IPS-15b (cell line): ENCODE results near the gene GALNT17.
"Not testable (repeated sequence)": the region's sequence is repeated elsewhere in the genome, so short reads cannot be mapped to it uniquely, and the experiment has no call there.

Source experiments
- H3K27me3 ChIP-seq: one replicate; pipeline ENCODE4 v1.6.1; 2013; ENCODE audit warnings: low read length; ENCODE audit not compliant: control insufficient read depth, insufficient read depth
- H3K36me3 ChIP-seq: one replicate; pipeline ENCODE4 v1.6.1; 2013; ENCODE audit warnings: low read length; ENCODE audit not compliant: control insufficient read depth, insufficient read depth
- H3K4me1 ChIP-seq: one replicate; pipeline ENCODE4 v1.6.1; 2013; ENCODE audit warnings: mild to moderate bottlenecking, low read length; ENCODE audit not compliant: control insufficient read depth, insufficient read depth
- H3K4me3 ChIP-seq: one replicate; pipeline ENCODE4 v1.5.1; 2013; ENCODE audit warnings: low read depth, low read length
- H3K9ac ChIP-seq: one replicate; pipeline ENCODE4 v1.6.1; 2013; ENCODE audit warnings: low read depth, mild to moderate bottlenecking, low read length
- H3K9me3 ChIP-seq: one replicate; pipeline ENCODE4 v1.6.1; 2013; ENCODE audit warnings: mild to moderate bottlenecking, low read length; ENCODE audit not compliant: control insufficient read depth, insufficient read depth

The GALNT17 gene

DNA sequence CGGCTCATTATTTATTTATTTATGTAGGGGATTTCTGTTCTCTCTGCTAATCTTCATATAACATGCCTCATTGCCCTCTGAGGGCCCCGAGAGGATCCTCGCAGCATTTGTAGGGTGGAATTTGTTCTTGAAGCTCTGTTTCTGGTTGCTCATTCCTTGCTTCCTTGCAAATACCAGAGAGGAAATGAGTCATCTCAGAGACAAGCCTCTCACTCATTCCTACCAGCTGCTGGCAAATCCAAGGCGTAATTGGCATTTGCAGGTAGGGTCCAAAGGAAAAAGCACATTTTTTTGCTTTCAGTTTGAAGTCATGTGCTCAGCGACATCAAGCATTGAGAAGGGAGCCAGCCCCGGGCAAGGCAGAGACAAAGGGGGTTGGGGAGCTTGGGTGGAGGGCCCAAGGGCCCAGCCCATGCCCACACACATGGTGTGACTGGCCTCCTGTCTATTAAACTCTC, 501.6 kb downstream of the GALNT17 start:
- H3K4me3 ChIP-seq, result no peak overlapping the region
- peaks cover 8% of the 10 kb centered on the region for H3K4me1 ChIP-seq
- no peak overlapping the region for H3K9ac ChIP-seq
- no peaks in the 10 kb centered on the region for H3K27me3 ChIP-seq
- no peaks in the 10 kb centered on the region for H3K9me3 ChIP-seq
- no peaks in the 10 kb centered on the region for H3K36me3 ChIP-seq

DNA sequence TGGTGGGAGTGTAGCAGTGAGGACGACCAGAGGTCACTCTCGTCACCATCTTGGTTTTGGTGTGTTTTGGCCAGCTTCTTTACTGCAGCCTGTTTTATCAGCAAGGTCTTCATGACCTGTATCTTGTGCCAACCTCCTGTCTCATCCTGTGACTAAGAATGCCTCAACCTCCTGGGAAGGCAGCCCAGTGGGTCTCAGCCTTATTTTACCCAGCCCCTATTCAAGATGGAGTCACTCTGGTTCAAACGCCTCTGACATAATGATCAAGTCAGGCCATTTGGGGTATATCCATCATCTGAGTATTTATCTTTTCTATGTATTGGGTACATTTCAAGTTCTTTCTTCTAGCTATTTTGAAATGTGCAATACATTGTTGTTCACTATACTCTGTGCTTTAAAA, 503.9 kb downstream of the GALNT17 start:
- H3K4me1 ChIP-seq, H3K36me3 ChIP-seq, H3K9me3 ChIP-seq, H3K9ac ChIP-seq, H3K4me3 ChIP-seq, H3K27me3 ChIP-seq: not testable (repeated sequence)

DNA sequence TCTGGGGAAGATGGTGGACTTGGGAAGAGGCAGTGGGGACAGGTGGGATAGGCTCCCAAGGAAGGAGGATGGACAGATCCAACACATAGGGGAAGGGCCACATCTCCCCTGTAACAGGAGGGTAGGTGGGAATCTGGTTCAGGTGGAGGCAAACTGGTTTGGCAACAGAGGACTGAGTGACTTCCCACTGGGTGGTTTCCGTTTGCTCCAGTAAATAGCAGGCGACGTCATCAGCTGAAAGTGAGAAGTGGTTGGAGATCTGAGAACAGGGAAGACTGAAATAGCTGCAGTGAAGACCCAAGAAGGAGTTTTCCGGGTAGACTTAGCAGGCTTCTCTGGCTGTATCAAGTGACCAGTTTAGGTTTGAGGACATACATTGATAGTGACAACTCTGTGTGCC, 504.4 kb downstream of the GALNT17 start:
- H3K36me3 ChIP-seq, result no peaks in the 10 kb centered on the region
- no peak overlapping the region for H3K9ac ChIP-seq
- H3K9me3 ChIP-seq, result no peaks in the 10 kb centered on the region
- H3K4me3 ChIP-seq, result no peak overlapping the region
- H3K27me3 ChIP-seq, result no peaks in the 10 kb centered on the region
- peaks cover 8% of the 10 kb centered on the region for H3K4me1 ChIP-seq

DNA sequence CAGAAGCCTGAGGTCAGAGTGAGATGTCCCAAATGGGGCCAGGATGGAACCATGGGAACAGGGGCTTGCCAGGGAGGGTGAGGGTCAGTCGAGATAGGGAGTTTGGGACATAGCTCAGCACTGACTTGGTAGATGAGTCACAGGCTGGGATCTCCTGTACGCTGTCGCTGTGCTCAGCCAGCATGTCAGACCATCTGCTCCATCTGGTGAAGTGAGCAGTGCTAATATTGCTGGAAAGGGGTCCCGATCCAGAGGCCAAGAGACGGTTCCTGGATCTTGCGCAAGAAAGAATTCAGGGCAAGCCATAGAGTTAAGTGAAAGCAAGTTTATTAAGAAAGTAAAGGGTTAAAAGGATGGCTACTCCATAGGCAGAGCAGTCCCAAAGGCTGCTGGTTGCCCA, 505.6 kb downstream of the GALNT17 start:
- peaks cover 8% of the 10 kb centered on the region for H3K4me1 ChIP-seq
- no peaks in the 10 kb centered on the region for H3K36me3 ChIP-seq
- H3K4me3 ChIP-seq, result no peak overlapping the region
- H3K9ac ChIP-seq, result no peak overlapping the region
- no peaks in the 10 kb centered on the region for H3K27me3 ChIP-seq
- H3K9me3 ChIP-seq, result no peaks in the 10 kb centered on the region

DNA sequence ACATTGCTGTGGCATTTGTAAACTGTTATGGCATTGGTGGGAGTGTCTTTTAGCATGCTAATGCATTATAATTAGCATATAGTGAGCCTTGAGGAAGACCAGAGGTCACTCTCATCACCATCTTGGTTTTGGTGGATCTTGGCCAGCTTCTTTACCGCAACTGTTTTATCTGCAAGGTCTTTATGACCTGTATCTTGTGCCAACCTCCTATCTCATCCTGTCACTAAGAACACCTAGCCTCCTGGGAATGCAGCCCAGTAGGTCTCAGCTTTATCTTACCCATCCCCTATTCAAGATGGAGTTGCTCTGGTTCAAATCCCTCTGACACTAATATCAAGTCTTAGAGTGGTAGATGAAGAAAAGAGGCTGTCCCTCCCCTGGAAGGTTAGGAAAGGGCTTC, 506.2 kb downstream of the GALNT17 start:
- H3K27me3 ChIP-seq, result no peaks in the 10 kb centered on the region
- no peaks in the 10 kb centered on the region for H3K9me3 ChIP-seq
- no peak overlapping the region for H3K4me3 ChIP-seq
- H3K36me3 ChIP-seq, result no peaks in the 10 kb centered on the region
- no peak overlapping the region for H3K9ac ChIP-seq
- H3K4me1 ChIP-seq, result peaks cover 7% of the 10 kb centered on the region

DNA sequence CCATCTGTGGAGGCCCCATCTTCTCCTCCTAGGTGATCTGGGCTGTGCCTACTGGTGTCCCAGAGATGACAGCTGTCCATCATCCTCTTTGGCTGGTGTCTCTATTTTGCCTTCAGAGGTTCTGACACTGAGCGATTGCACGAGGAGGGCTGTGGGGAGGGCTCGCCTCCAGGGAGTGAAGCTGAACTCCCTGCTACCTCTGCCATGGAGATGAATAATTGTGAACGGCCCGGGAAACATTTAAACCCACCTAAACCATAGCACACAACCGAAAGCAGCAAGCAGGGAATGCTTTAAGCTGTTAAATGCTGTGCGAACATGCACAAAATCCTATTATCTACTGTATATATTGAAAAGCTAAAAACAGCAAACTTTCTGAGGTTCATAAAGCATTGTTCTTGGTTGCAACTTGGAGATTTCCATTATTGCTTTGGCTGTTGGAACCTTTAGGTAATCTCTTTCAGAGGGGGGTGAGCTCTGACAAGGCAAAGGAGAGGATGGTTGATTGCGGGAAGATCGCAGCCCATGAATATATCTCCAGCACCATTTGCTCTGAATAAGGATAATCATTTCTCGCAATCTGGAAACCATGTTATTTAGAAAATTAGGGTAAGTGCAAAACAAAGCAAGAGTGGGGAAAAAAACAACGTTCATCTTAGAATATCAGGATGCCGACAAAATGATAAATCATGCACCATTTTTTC, 507.6 kb downstream of the GALNT17 start:
- Histone ChIP-seq H3K27me3 (no peaks in the 10 kb centered on the region), H3K9ac (no peak overlapping the region), H3K4me3 (no peak overlapping the region), H3K9me3 (no peaks in the 10 kb centered on the region), H3K4me1 (no peaks in the 10 kb centered on the region), H3K36me3 (no peaks in the 10 kb centered on the region)

DNA sequence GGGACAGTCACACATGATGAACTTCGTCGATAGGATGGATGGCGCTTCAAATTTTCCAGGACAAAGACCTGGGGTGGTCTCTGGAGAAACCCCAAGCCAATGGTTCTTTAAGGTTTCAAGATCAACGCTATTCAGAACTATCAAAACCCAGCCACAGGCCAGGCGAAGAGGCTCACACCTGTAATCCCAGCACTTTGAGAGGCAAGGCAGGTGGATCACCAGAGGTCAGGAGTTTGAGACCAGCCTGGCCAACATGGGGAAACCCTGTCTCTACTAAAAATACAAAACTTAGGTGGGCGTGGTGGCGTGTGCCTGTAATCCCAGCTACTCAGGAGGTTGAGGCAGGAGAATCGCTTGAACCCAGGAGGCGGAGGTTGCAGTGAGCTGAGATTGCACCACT, 511.1 kb downstream of the GALNT17 start:
- not testable (repeated sequence) for H3K9ac ChIP-seq, H3K36me3 ChIP-seq, H3K4me1 ChIP-seq, H3K27me3 ChIP-seq, H3K4me3 ChIP-seq, H3K9me3 ChIP-seq

DNA sequence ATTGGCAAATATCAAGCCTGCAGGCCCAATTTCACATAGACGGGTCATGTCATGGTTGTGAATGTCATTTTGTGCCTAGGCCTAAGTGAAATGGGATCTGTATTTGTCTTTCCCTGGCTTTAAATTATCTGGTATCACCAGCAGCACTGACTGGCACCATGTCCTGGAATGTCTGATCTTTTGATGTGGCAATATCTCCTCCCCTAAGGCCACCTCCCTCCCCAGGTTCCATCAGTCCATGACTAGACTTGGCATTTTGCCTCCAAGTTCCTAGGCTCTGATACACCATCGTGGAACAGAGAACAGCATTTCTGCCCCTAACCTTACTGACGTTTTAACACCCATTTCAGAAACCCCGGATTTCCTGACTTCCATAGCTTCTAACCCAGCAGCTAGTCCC, 513.9 kb downstream of the GALNT17 start:
- Histone ChIP-seq H3K4me3 (no peak overlapping the region), H3K9me3 (no peaks in the 10 kb centered on the region), H3K9ac (no peak overlapping the region), H3K27me3 (no peaks in the 10 kb centered on the region), H3K36me3 (no peaks in the 10 kb centered on the region), H3K4me1 (no peaks in the 10 kb centered on the region)

DNA sequence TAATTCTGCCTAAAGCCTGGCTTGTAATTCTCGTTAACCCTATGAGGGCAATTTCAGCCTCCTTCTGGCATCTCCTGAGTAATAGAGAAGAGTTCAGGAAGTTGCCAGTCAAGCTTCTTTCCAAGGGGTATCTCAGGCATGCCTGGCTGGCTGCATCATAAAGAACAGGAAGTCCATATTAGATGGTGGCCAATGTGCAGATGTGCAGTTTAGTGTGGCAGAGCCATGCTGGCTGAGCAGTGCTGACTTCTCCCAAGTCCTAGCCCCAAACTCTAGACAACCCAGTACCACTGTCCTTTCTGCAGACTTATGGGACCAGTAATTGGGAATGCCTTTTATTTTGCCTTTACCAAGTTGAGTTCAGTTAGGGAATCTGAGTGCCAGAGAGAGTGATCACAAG, 517.9 kb downstream of the GALNT17 start:
- H3K9me3 ChIP-seq, result no peaks in the 10 kb centered on the region
- H3K4me1 ChIP-seq, result peaks cover 6% of the 10 kb centered on the region
- H3K9ac ChIP-seq, result no peak overlapping the region
- H3K27me3 ChIP-seq, result no peaks in the 10 kb centered on the region
- H3K4me3 ChIP-seq, result no peak overlapping the region
- no peaks in the 10 kb centered on the region for H3K36me3 ChIP-seq

DNA sequence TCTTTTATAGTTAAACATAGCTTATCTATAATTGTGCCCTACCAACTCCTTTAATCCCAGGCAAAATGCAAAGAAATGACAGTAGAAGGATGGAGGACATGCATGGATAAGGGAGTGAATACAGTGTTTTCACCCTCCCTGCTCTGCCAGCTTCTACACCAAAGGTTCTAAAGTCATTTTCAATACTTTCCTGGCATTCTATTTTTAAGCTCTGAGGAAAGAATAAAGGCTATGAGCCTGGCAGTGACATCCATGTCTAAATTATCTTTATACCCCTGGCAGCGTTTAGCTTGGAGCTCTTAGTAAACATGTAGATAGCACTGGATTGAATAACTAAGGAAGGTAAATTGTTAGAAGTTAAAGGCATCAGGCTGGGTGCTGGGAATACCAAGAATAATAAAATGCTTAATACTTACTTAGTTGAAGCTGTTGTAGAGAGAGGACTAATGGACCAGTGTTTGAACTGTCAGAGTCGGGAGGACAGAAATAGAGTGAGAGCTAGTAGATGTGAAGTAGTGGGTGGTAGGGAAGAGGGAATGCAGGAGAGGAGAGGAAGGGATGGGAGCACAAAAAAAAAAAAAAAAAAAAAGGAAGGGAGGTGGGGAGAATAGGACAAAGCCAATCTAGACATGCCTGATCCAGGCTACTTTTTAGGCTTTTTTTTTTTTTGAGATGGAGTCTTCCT, 518.9 kb downstream of the GALNT17 start:
- Histone ChIP-seq H3K9me3 (no peaks in the 10 kb centered on the region), H3K9ac (no peak overlapping the region), H3K27me3 (no peaks in the 10 kb centered on the region), H3K4me1 (peaks cover 6% of the 10 kb centered on the region), H3K4me3 (no peak overlapping the region), H3K36me3 (no peaks in the 10 kb centered on the region)

DNA sequence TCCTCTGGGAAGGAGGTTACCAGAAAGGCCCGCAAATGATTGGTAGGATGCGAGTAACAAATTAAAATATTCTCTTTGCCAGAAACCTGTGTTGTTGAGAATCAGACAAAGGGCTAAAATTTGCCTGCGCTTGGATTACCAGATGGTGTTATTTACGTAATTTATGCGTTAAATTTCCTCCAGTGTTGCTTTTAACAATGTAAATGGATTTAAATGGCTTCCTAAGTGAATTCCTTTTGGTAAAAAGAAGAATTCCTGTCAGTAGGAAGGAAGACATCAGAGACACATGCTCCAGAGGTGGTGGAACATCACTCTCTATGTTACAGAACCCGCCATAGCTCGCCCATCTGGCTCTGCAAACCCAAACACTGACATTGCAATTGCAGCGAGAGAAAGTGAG, 520.6 kb downstream of the GALNT17 start:
- no peaks in the 10 kb centered on the region for H3K27me3 ChIP-seq
- no peak overlapping the region for H3K9ac ChIP-seq
- no peak overlapping the region for H3K4me3 ChIP-seq
- H3K9me3 ChIP-seq, result no peaks in the 10 kb centered on the region
- H3K36me3 ChIP-seq, result no peaks in the 10 kb centered on the region
- peaks cover 6% of the 10 kb centered on the region for H3K4me1 ChIP-seq

DNA sequence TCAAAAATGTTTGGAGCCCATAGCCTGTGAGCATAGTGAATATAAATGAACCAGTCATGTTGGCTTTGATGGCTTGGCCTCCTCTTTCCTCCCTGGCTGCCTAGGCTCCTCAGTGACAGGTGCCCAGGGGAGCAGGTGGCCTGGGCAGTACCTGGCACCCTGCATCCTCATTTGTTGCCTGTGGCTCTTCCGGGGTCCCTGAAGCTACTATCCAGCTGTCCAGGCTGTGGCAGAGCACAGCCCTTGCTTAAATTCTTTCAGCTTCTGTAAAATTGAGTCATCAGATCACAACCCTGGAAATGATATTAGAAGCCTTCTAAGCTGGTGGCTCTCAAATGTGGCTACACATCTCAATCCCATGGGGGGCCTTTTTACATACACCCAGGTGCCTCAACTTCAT, 525.4 kb downstream of the GALNT17 start:
- Histone ChIP-seq H3K36me3 (no peaks in the 10 kb centered on the region), H3K27me3 (no peaks in the 10 kb centered on the region), H3K9ac (no peak overlapping the region), H3K9me3 (no peaks in the 10 kb centered on the region), H3K4me1 (no peaks in the 10 kb centered on the region), H3K4me3 (no peak overlapping the region)
